Measurements from ENCODE around the gene FAM167B. TPM values are rescaled to one million over a fixed set of nuclear protein-coding genes. Genes with fewer than 3 reads are reported as not detected.
"Not testable (repeated sequence)": the region's sequence is repeated elsewhere in the genome, so short reads cannot be mapped to it uniquely, and the experiment has no call there.

The FAM167B gene
- total and polyA plus RNA-seq, 10 donors = 0.54 to 2.7 (median 1.4) TPM; not detected in 1

DNA sequence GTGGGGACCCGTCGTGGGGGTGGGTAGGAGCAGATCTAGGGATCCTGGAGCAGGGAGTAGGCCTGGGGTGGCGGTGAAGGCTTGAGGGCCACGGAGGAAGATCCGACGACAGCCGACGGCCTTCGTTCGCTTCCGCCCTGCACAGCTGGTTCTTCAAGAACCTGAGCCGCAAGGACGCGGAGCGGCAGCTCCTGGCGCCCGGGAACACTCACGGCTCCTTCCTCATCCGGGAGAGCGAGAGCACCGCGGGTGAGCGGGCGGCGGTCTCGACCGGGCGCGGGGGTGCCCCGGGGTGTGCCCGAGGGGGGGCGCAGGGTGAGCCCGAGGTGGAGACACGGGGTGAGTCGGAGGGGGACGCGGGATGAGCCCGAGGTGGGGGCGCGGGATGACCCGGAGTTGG is 28.4 kb downstream of the FAM167B start:
- 18 to 44% (median 27%) methylated on average over 29 to 41 of the region's 41 CpGs for WGBS, 5 donors
- peaks cover 0 to 46% (median 17%) of the 10 kb centered on the region in 6 donors for H3K4me1 ChIP-seq
- peak overlapping the region in 1 of 8 donors; percentile 33 for H3K4me3 ChIP-seq
- H3K27ac ChIP-seq = no peak overlapping the region
- peaks cover 0 to 63% (median 21%) of the 10 kb centered on the region in 6 donors for H3K36me3 ChIP-seq
- H3K9me3 ChIP-seq = no peaks in the 10 kb centered on the region
- intact Hi-C loops (cut with DNase I; ENCODE audit: low total_unique reads) = no loop called here
- no peak for DNase-seq
- TF ChIP-seq POLR2AphosphoS5 (IDR thresholded peaks at IDR 0.05) = peak in 1 of 3 donors; percentile 56
- TF ChIP-seq POLR2A (IDR thresholded peaks at IDR 0.05) = no peak
- peaks cover 0 to 18% (median 0%) of the 10 kb centered on the region in 7 donors for H3K27me3 ChIP-seq (replicated peaks in 1 of 7)

GRCh38 chr1:32276032-32276782 is 29.2 kb downstream of the FAM167B start:
- H3K4me3 ChIP-seq = no peak overlapping the region

GRCh38 chr1:32284777-32285176 is 37.8 kb downstream of the FAM167B start:
- H3K4me1 ChIP-seq; H3K9me3 ChIP-seq; H3K27ac ChIP-seq; DNase-seq; intact Hi-C loops (cut with DNase I; ENCODE audit: low total_unique reads); H3K4me3 ChIP-seq; H3K27me3 ChIP-seq (replicated peaks in 1 of 7): not testable (repeated sequence)
- 90 to 95% (median 92%) methylated on average over 8 of the region's 8 CpGs for WGBS, 5 donors
- peaks cover 0 to 67% (median 12%) of the 10 kb centered on the region in 6 donors for H3K36me3 ChIP-seq

More at GRCh38 chr1:32276032-32276782, 29.2 kb downstream of the FAM167B start:
- intact Hi-C loops (cut with DNase I; ENCODE audit: low total_unique reads) = no loop called here
- WGBS, 5 donors = 86 to 92% (median 88%) methylated on average over 26 to 30 of the region's 30 CpGs
- no peak for DNase-seq
- H3K27me3 ChIP-seq (replicated peaks in 1 of 7) = peaks cover 0 to 18% (median 0%) of the 10 kb centered on the region in 7 donors
- H3K9me3 ChIP-seq = no peaks in the 10 kb centered on the region
- H3K4me1 ChIP-seq = peaks cover 0 to 46% (median 17%) of the 10 kb centered on the region in 6 donors
- no peak overlapping the region for H3K27ac ChIP-seq
- H3K36me3 ChIP-seq = peaks cover 0 to 69% (median 21%) of the 10 kb centered on the region in 6 donors
- TF ChIP-seq POLR2A (IDR thresholded peaks at IDR 0.05) (no peak), POLR2AphosphoS5 (IDR thresholded peaks at IDR 0.05) (no peak)
- TF ChIP-seq, protein P1, sequence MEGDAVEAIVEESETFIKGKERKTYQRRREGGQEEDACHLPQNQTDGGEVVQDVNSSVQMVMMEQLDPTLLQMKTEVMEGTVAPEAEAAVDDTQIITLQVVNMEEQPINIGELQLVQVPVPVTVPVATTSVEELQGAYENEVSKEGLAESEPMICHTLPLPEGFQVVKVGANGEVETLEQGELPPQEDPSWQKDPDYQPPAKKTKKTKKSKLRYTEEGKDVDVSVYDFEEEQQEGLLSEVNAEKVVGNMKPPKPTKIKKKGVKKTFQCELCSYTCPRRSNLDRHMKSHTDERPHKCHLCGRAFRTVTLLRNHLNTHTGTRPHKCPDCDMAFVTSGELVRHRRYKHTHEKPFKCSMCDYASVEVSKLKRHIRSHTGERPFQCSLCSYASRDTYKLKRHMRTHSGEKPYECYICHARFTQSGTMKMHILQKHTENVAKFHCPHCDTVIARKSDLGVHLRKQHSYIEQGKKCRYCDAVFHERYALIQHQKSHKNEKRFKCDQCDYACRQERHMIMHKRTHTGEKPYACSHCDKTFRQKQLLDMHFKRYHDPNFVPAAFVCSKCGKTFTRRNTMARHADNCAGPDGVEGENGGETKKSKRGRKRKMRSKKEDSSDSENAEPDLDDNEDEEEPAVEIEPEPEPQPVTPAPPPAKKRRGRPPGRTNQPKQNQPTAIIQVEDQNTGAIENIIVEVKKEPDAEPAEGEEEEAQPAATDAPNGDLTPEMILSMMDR (IDR thresholded peaks at IDR 0.05 in 8 of 11, conservative IDR thresholded peaks at IDR 0.05 in 3 of 11) = no peak

DNA sequence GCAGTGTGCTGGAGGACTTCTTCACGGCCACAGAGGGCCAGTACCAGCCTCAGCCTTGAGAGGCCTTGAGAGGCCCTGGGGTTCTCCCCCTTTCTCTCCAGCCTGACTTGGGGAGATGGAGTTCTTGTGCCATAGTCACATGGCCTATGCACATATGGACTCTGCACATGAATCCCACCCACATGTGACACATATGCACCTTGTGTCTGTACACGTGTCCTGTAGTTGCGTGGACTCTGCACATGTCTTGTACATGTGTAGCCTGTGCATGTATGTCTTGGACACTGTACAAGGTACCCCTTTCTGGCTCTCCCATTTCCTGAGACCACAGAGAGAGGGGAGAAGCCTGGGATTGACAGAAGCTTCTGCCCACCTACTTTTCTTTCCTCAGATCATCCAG is 38.6 kb downstream of the FAM167B start:
- 91 to 97% (median 93%) methylated on average over 3 of the region's 3 CpGs for WGBS, 5 donors

GRCh38 chr1:32286763-32287162 is 39.7 kb downstream of the FAM167B start:
- Histone ChIP-seq H3K4me3 (no peak overlapping the region), H3K27ac (no peak overlapping the region), H3K9me3 (no peaks in the 10 kb centered on the region), H3K36me3 (peaks cover 0 to 52% (median 8%) of the 10 kb centered on the region in 6 donors), H3K27me3 (replicated peaks in 1 of 7) (no peaks in the 10 kb centered on the region), H3K4me1 (peaks cover 9 to 15% (median 13%) of the 10 kb centered on the region in 6 donors)
- DNase-seq = no peak
- TF ChIP-seq POLR2AphosphoS5 (IDR thresholded peaks at IDR 0.05) = no peak
- intact Hi-C loops (cut with DNase I; ENCODE audit: low total_unique reads) = no loop called here
- 95 to 98% (median 97%) methylated on average over 4 of the region's 4 CpGs for WGBS, 5 donors

More for the DNA sequence above, 38.6 kb downstream of the FAM167B start:
- H3K27ac ChIP-seq = no peak overlapping the region
- intact Hi-C loops (cut with DNase I; ENCODE audit: low total_unique reads) = no loop called here
- H3K4me1 ChIP-seq = peaks cover 0 to 5% (median 3%) of the 10 kb centered on the region in 6 donors
- H3K27me3 ChIP-seq (replicated peaks in 1 of 7) = no peaks in the 10 kb centered on the region
- no peaks in the 10 kb centered on the region for H3K9me3 ChIP-seq
- H3K36me3 ChIP-seq = peaks cover 0 to 60% (median 8%) of the 10 kb centered on the region in 6 donors
- DNase-seq = no peak
- H3K4me3 ChIP-seq = no peak overlapping the region
- TF ChIP-seq POLR2AphosphoS5 (IDR thresholded peaks at IDR 0.05) (no peak), POLR2A (IDR thresholded peaks at IDR 0.05) (no peak)
- TF ChIP-seq, protein P1 (IDR thresholded peaks at IDR 0.05 in 8 of 11, conservative IDR thresholded peaks at IDR 0.05 in 3 of 11) = no peak
